ENCODE measurements around the gene HOXA3. TPM values are rescaled to one million over a fixed set of nuclear protein-coding genes. Genes with fewer than 3 reads are reported as not detected.
A peak's percentile ranks its signal among the peaks of the same experiment; 100 is the strongest.

The HOXA3 gene
- total RNA-seq, 1 donor from 2014 or later = 2.4 TPM

DNA sequence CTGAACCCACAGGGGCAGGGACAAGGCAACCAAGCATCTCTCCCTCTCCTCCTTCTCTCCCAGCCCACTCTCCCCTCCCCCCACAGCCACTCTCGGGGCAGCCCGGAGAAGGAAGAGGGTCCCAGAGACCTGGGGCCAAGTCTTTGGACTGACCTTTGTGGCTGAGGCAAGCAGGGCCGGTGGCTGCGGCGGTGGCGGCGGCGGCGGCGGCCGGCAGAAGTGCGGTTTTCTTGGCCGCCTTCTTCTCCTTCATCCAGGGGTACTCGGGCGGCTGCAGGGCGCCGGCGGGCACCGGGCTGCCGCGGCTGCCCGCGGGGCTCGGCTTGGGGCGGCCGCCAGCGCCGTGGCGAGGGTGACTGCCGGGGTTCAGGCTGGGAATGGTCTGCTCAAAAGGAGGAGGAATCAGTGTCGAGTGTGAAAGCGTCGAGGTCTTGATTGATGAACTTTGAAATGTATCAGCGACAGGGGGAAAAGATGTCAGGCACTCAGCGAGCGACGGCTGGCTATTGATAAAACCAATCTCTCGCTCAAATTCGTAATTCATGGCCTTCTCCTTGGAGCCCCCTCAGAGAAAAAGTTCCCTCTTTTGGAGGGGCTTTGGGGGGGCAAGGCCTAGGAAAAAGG lies 50.3 kb downstream of the HOXA3 start:
- DNase-seq = peak; percentile 68

DNA sequence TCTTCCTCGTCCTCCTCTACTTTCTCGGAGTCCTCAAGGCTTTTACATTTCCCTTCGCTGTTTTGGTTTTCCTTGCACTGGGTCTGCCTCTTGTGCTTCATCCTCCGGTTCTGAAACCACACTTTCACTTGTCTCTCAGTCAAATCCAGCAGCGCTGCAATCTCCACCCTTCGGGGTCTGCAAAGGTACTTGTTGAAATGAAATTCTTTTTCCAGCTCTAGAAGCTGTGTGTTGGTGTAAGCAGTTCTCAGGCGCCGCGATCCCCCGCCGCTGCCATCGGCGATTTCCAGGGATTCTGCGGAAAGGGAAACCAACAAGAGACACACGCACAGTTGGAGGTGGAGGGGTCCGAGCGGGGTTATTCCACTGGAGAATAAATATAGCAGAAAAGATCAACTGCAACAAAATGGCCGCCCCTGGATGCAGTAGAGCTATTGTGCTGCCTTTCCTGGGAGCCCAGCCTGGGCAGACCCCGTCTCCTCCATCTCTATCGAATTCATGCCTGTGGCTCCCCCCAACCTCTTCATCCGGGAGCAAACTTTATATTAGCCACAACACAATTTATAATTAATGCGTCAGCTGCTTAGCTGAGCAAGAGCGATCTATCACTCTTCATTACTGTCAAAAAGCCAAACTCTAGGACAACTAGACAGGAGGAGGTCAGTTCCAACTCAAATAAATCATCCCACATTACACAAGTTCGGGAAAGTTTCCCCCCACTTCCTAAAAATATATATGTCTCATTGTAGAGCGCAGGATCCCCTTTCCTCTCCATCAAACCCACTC lies 51.0 kb downstream of the HOXA3 start:
- peak; percentile 68 for DNase-seq

DNA sequence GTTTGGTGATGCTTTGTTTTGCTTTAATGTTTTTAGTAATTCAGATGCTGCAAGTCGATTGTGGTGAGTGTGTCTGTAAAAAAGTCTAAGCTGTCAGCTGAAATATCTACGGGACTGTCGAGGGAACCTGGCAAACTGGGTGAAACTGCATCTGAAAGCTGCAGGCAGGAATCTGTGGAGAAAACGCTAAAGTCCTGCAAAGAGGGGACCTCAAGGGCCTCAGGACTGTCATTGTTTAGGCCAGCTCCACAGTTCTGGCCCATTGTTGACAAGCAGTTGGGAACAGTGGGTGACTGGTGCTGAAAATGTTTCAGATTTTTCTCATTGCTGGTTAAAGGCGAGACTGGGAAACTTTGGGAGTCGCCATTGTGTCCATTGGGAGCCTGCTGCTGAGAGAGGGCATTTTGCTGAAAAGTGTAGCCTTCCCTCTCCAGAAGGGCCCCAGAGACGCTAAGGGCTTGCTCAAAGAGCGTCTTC lies 51.7 kb downstream of the HOXA3 start:
- peak; percentile 57 for DNase-seq

DNA sequence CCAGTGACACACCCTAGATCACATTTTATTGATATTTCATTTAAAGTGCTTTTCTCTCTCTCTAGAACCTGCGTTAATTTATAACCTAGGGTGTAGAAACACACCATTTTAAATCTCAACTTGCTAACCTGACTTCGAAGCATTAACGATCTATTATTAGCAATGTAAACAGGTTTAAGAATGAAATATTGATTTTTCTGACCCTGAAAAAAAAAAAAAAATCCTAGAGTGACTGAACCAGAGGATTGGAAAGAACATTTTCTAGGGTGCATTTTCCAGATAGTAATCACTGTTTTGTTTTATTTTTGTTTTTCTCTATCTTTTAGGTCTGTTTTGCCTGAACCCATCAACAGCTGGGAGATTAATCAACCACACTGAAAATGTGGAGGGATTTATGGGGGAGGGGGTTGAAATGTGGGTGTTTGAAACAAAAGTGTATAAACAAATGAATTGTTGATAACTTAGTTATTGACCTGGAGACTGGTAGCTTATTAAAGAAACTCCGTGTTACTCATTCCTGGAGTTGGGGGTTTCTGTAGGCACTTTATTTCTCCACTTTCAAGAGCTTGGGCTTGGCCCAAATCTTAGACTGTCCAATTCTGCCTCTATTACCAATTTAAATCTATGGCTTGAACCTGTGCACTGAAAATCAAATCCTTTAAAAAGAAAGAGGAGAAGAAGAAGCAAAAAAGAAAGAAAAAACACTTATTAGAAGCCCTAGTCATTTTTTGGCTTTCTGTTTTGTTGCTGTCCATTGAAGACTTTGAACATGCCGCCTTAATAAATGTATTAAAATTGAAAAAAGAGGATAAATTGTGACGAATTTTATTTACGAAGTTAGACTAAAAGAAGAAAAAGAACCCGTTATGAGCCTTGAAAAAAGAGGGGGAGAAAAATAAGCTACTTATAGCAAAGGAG lies 52.7 kb downstream of the HOXA3 start:
- peak; percentile 15 for DNase-seq

DNA sequence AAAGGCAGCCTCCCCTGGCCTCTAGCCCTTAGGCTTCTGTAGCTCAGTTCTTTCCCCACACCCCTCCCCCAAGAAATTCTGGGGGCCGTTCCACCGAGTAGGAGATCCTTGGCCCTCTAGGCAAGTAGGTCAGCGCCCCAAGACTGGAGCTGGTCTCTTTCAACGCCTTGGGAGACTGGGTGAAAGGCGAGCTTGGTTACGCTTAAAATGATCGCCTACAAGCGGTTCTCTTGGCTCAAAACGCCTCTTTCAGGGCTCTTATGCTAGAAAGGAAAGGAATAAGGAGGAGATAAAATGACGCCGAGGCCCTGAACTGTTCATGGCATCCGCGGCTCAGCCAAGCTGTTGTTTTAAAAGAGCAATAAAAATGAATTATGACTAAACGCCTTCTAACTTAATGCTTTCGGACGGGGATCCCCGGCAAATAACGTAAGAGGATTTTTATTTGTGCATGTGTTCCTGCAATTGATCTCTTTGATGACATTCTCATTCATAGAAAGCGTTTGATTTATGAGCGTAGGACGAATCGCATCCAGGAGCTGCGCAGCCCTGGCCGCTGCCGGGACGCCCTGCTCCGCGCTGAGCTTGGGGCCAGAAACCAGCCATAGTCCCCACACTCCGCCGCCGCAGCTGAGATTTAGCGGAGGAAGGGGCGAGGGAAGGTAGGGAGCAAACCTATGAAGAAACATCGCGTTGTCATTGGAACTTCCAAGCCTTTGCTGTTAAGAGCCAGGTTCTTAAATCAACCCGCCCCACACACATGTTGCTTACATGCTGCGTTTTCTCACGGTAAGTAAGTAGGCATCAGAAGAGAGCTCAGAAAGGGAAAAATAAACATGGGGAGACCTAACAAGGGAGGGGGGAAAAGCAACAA lies 53.6 kb downstream of the HOXA3 start:
- peak; percentile 56 for DNase-seq

DNA sequence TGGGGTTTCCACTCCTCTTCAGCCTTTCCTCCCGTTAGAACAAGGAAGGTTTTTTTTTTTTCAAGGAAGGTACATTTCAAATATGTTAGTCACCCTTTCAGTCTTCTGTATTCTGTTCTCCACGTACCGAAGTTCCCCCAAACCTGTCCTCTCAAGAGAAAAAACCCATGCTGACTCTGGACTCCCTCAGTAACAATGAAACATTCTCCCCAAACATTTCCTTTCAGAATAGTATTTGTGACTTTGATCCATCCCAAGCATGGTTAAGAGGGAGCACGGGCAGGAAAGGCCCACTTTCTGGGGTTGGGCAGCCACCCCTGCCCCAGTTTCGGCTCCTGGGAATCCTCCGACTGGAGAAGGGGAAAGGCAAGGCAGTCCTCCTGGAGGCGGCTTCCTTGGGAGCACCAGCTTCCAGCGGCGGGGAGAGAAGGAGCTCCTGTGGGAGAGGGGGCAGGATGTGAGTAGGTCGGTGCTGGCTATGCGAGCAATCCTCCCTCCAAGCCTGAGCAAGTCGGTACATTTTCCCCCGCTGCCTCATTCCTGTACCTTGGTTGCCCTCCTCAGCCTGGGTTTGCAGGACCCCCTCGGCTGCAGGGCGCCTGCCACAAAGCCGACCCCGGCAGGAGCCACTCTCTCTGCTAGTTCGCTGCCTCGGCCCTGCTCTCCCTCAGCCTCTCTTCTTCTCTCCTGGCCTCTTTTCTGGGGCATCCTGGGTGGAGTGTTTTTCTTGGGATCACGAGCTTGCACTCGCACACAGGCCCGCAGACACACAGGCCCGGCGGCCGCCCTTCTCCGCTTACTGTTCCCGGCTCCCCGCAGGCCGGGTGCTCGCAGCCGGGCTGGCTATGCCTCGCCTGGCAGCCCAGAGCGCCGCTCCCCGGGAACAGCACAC lies 54.5 kb downstream of the HOXA3 start:
- DNase-seq = peak; percentile 14

DNA sequence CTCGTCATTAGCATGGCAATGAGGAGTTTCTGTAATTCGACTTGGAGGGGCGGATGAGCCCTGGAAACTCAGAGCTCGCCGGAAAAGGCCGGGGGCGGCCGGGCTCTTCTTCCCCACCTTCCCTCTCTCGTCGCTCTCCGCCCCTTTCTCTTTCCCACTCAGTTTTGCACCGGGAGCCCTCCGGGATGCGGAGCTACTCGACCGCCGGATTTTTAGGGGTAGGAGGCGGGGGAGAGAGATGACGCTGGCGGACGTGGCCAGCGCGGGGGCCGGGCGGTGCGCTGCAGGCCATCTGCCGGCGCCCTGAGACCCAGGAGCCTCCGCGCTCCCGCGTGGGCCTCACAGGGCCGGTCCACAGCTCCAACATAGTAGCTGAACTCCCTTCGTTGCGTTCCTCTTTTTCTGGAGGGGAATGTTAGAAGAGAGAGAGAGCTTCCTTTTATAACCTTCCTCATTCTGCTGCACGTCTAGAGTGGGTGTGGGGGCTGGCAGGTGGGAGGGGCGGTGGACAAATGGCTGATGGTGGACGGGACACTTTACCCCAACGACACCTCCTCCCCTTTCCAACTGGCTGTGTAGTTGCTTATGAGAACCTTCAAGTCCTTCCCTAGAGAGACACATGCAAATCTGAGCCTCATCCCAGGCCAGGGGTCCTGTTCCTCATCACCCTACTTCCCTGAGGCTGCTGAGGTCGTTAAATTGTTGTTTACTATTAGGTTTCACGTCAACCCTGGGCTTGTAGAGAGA lies 55.4 kb downstream of the HOXA3 start:
- peak; percentile 53 for DNase-seq

DNA sequence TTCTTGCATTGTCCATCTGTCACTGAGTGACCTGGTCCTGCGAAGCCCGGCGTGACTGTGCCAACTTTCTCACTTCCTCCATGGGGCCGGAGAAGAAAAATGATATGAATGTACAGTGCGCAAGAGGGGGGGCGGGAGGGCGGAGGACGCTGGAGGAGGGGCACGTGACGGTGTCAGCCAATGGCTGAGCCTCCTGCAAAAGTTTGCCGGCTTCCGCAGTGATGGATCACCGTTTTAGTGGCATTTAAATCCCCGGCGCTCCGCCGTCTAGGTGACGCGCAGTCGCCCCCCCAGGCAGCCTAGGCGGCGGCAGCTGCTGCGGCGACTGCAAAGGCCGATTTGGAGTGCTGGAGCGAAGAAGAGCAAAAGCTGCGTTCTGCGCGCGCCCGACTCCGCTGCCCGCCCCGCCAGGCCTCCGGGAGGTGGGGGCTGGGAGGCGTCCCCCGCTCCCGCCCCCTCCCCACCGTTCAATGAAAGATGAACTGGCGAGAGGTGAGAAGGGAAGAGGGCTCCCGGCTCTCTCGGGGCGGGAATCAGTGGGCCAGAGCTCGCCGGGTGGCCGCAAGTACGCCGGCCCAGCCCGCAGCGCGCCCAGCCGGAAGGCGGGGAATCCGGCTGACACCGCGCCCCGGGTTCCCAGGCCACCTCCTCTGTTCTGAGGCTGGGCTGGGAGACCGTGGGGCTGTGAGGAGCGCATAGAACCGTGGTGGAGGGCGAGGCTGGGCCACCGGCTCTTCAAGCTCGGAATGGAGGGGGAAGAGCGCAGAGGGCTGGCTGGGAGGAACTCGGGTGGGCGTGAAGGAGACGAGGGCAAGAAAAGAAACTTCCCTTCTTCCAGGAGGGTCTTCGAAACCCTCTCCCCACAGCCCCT lies 56.3 kb downstream of the HOXA3 start, which contains the start of gene HOXA1:
Gene HOXA1 (minus strand): TSS at position 104 of the 871 bp plus-strand sequence. CDS start 88 bp downstream, at position 16.
- peak; percentile 85 for DNase-seq

DNA sequence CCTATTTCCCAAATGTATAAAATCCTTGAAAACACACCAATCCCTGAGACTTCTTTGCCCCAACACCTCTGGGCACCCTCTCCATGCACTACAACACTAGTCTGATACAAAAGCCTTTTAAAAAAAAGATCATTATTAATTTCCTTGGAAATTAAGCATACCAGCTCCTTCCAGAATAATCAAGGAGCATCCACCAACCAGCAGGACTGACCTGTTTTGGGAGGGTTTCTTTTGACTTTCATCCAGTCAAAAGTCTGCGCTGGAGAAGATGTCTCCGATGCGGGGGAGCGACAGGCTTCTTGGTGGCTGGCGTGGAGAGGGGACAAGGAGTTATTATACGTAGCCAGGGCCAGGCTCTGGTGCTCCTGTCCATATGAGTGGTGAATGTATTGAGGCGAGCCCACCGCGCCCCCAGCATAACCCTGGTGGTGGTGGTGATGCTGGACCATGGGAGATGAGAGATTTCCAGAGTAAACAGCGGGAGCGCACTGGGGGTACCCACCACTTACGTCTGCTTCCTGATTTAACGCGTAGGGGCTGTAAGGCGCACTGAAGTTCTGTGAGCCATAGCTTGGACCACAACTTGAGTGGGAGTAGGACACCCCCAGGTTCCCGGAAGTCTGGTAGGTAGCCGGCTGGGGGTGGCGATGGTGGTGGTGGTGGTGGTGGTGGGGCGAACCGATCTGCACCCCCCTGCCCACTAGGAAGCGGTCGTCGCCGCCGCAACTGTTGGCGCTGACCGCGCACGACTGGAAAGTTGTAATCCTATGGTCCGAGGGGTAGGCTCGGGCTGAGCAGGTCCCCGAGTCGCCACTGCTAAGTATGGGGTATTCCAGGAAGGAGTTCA lies 57.1 kb downstream of the HOXA3 start:
- no peak for DNase-seq

DNA sequence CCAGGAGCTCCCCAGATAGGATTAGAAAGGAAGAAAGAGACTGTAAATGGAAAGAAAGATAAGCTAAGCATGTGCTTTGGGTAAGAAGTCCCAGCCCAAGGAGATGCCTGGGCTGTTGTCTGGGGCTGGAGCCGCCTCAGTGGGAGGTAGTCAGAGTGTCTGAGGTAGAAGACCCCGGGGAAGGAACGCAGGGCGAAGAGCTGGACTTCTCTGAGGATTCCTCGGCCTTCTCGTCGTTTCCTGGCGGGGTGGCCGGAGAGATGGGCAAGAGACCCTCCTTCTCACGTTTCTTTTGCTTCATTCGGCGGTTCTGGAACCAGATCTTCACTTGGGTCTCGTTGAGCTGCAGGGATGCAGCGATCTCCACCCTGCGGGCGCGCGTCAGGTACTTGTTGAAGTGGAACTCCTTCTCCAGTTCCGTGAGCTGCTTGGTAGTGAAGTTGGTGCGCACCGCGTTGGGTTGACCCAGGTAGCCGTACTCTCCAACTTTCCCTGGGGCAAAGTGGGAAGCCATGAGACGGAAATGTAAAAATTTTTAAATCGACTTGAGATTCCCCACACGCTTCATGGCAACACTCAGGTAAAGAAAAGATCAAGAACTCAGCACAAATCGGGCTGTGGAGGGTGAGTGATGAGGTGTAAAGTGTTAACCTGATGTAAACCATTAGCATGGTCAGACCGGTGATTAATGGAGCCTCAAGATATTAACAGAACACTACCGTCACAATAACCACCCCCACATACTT lies 57.9 kb downstream of the HOXA3 start:
- no peak for DNase-seq

DNA sequence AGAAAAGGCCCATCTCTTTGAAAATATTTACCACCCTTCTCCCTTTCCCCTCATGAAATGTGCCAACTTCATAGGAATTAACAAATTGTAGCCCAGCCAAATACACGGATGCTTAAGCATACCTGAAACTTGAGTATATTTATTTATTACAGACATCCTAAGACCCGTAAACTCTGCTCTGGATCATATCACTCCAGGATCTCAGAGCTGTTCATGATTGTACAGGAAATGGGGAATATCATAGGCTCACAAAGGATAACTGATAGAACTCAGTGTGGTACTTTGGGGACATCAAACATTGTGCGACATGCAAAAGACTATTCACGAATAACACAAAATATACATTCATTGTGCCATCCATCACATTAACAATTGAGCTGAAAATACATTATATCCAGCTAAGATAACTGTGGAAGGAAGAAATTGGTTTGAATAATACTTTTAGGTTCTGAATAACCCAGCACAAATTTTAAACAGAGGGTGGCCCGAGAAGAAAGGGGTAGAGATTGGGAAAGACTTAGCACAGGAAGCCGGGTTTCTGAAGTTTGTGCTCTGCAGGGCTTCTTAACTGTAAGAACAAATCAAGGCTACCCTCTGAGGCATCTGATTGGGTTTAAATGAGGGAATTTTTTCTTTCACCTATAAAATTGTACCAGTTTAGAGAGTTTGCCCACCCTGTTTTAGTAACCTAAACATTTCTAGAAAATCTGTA lies 59.0 kb downstream of the HOXA3 start:
- no peak for DNase-seq

DNA sequence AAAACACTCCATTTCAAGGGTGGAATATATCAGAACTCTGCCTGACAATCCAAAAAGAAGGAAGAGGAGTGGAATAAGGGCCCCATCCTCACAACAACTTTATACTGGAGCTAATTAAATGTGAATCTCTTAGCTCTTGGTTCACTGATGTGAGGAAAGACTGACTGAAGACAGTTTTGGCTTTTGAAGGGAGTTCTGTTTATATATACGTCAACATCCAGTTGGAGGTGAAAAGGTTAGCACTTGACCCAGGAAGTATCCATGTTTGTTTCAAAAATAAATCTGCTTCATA lies 59.6 kb downstream of the HOXA3 start:
- DNase-seq = no peak

DNA sequence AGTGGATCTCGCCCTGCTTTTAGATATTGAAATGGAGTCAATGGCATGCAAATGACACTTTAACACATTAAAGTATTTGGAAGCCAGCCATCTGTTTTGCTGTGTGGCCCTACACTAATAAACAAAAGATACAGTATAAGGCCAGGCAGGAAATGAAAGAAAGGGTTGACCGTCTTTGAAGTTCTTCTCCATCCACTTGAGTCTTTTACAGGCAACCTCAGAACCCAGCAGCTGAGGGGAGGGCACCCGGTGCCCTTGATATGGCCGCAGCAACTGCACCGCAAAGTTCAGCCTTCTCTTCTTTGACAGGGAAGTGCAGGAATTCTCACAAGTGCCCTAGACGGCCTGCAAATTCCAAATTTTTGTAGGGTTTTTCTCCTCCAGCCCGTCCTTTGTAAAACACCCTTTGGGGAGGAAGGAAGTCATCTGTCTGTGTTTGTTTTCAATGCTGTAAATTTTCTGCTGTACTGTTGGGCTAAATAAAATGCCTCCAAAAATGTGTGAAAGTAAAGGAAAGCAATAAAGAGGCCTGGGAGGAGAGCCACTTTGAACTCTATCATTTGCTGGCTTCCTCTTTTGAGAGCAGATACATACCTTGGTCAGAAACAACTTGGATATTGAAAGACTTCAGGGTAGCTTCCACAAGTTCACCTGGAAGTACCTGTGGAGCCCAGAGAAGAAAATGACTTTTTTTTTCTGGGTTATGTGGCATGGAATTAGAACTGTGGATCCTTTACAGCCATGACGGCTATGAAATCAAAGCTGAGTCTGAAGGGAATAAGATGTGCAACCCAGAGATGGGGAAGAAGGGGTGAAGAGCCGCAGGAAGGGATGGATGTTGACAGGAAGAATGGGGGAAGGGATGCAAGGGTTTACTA lies 60.2 kb downstream of the HOXA3 start:
- no peak for DNase-seq

DNA sequence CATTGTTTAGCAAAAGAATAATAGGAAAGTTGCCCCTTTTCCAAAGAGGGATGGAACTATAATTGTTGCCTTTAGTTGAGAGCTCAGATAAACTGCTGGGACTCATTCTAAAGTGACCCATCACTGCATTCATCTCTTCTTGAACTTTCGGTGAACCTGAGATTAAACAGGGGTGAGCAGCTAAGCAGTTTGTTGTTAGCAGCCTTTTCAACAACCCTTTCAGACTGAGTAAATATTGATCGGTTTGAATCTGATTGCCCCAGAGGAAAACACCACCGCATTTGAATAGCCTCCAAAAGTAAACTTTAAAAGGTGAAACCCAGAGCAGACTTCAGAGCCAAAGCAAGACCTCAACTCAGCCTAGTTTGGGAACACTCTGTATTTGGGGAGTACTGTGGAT lies 61.3 kb downstream of the HOXA3 start:
- DNase-seq = no peak
